HUES6 (cell line): ENCODE measurements around the gene ZCCHC24.

ENCODE experiments used
- H3K27ac ChIP-seq: 2 replicates; pipeline ENCODE4 v1.7.0; 2013; ENCODE audit warnings: low read depth, mild to moderate bottlenecking, low read length, inconsistent platforms
- H3K27me3 ChIP-seq: 2 replicates; pipeline ENCODE4 v1.6.1; 2013; ENCODE audit warnings: low read length; ENCODE audit not compliant: control insufficient read depth, insufficient read depth
- H3K36me3 ChIP-seq: 2 replicates; pipeline ENCODE4 v1.6.1; 2013; ENCODE audit warnings: low read length; ENCODE audit not compliant: control insufficient read depth, insufficient read depth
- H3K4me1 ChIP-seq: 2 replicates; pipeline ENCODE4 v1.6.1; 2013; ENCODE audit warnings: low read length; ENCODE audit not compliant: control insufficient read depth, insufficient read depth
- H3K4me3 ChIP-seq: 2 replicates; pipeline ENCODE4 v1.5.1; 2013; ENCODE audit warnings: low read depth, low read length
- H3K9ac ChIP-seq: one replicate; pipeline ENCODE4 v1.6.1; 2013; ENCODE audit warnings: mild to moderate bottlenecking, low read length
- H3K9me3 ChIP-seq: 2 replicates; pipeline ENCODE4 v1.6.1; 2013; ENCODE audit warnings: low read depth, low read length; ENCODE audit not compliant: control insufficient read depth, insufficient read depth

Gene ZCCHC24

DNA sequence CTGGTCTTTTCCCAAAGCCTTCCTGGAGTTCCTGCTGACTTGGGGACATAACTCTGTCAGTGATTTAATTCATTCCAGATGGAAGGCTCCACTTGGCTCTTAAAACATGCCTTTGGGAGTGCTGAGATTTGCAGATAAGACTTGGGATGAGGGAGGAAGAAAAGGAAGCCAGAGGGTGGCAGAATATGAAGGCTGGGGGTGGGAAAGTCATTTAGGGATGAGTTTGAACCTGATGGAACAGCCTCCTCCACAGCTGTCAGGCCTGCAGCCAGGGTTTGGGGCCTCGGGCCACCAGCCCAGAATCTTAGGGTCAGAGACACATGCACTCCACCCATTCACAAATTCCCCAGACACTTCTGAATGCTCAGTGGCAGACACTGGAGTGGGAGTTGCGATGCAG, 38.5 kb upstream of the ZCCHC24 start:
- Histone ChIP-seq H3K27ac (no peak overlapping the region), H3K36me3 (no peaks in the 10 kb centered on the region), H3K27me3 (no peaks in the 10 kb centered on the region), H3K4me3 (no peak overlapping the region), H3K9me3 (no peaks in the 10 kb centered on the region), H3K9ac (no peak overlapping the region), H3K4me1 (peaks cover 12% of the 10 kb centered on the region; the same call in 1 of the 2 replicates)

DNA sequence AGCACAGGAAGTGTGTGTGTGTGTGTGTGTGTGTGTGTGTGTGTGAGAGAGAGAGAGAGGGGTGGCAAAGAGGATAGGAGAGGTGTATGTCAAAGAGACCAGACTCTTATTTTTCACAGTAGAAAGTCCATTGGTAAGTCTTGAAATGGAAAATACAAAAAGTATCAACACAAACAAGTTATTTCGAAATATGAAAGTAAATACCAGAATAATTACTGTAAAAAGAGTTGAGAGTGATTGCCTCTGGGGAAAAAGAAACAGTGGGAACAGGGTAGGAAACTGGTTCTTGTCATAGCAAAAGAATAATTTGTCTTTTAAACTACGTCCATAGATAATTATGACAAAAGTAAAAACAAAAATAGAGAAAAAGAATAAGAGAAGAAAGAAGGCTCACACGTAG, 37.9 kb upstream of the ZCCHC24 start:
- H3K27ac ChIP-seq, result no peak overlapping the region
- H3K27me3 ChIP-seq, result no peaks in the 10 kb centered on the region
- H3K4me3 ChIP-seq, result no peak overlapping the region
- no peak overlapping the region for H3K9ac ChIP-seq
- H3K4me1 ChIP-seq, result peaks cover 9% of the 10 kb centered on the region; the same call in 1 of the 2 replicates
- H3K9me3 ChIP-seq, result no peaks in the 10 kb centered on the region
- H3K36me3 ChIP-seq, result no peaks in the 10 kb centered on the region

DNA sequence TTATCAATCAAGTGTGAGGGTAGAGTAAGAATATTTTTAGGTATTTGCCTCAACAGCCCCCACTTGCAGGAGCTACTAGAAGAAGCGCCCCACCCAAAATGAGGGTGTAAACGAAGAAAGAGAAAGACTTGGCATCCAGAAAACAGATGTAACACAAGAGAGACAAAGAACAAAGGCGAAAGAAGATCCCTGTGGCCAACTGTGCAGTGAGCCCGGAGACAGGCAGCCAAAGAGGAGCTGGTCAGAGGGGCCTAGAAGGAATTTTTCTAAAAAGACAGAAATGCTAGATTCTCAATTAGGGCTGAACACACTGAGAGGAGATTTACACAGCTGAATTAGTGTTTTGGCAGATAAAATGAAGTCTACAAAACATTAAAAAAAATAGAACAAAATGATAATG, 37.3 kb upstream of the ZCCHC24 start:
- H3K4me1 ChIP-seq, result peaks cover 4% of the 10 kb centered on the region; the same call in 1 of the 2 replicates
- no peak overlapping the region for H3K27ac ChIP-seq
- H3K27me3 ChIP-seq, result no peaks in the 10 kb centered on the region
- no peak overlapping the region for H3K4me3 ChIP-seq
- H3K9ac ChIP-seq, result no peak overlapping the region
- no peaks in the 10 kb centered on the region for H3K36me3 ChIP-seq
- no peaks in the 10 kb centered on the region for H3K9me3 ChIP-seq

DNA sequence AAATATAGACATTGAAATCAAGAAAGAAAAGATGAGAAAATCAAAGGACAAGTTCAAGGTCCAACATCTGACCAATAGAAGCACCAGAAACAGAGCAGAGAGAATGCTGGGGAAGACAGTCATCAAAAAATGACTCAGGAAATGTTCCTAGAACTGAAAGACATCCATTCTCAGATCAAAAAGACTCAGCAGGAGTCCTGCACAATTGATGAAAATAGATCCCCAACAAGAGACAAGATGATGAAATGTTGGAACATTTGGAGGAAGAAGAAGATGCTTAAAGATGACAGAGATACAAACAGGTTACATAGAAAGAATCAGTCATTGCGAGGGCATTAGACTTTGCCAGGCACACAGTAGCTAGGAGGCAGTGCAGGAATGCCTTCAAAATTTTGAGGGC, 36.9 kb upstream of the ZCCHC24 start:
- Histone ChIP-seq H3K27ac (no peak overlapping the region), H3K27me3 (0 out of 2 replicates have a peak, but pooled peaks cover 3% of the 10 kb centered on the region), H3K36me3 (no peaks in the 10 kb centered on the region), H3K4me3 (no peak overlapping the region), H3K9me3 (no peaks in the 10 kb centered on the region), H3K4me1 (peaks cover under 1% of the 10 kb centered on the region; the same call in 1 of the 2 replicates), H3K9ac (no peak overlapping the region)

DNA sequence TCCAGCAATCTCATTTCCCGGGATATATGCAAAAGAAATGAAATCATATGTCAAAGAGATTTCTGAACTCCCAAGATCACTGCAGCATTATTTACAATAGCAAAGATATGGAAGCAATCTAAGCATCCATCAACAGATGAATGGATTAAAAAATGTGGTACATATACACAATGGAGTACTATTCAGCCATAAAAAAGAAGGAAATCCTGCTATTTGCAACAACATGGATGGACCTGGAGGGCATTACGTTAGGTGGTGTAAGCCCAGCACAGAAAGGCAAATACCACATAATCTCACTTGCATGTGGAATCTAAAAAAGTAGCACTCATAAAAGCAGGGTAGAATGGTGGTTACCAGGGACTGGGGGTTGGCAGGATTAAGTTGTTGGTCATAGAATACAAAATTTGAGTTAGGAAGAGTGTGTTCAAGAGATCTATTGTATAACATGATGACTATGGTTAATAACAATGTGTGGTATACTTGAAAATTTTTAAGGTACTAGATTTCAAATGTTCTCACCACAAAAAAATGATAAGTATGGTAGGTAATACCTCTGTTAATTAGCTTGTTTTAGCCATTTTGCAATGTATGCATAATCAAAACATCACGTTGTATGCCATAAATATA, 34.0 kb upstream of the ZCCHC24 start:
- H3K4me3 ChIP-seq, result no peak overlapping the region
- H3K27me3 ChIP-seq, result 0 out of 2 replicates have a peak, but pooled peaks cover 3% of the 10 kb centered on the region
- H3K27ac ChIP-seq, result no peak overlapping the region
- no peaks in the 10 kb centered on the region; the same call in 1 of the 2 replicates for H3K4me1 ChIP-seq
- H3K9ac ChIP-seq, result no peak overlapping the region
- H3K9me3 ChIP-seq, result no peaks in the 10 kb centered on the region
- no peaks in the 10 kb centered on the region for H3K36me3 ChIP-seq

DNA sequence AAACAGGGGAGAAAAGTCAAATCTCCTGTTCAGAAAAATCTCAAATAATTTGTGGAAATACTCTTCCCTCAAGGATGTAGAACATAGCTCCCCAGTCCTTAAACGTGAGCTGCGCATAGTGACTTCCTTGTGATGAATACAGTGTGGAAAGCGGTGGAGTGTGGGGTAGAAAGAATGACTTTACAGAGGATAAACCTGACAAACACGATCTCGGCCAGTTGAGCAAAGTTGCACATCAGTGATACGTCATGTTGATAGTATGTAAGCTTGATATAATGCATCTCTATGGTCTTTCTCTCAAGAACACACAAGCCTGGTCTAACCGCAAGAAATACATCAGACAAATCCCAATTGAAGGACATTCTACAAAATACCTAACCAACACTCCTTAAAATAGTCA, 32.0 kb upstream of the ZCCHC24 start:
- H3K27ac ChIP-seq, result no peak overlapping the region
- no peak overlapping the region for H3K9ac ChIP-seq
- no peaks in the 10 kb centered on the region for H3K36me3 ChIP-seq
- no peaks in the 10 kb centered on the region for H3K4me1 ChIP-seq
- no peak overlapping the region for H3K4me3 ChIP-seq
- H3K9me3 ChIP-seq, result no peaks in the 10 kb centered on the region
- H3K27me3 ChIP-seq, result 0 out of 2 replicates have a peak, but pooled peaks cover 7% of the 10 kb centered on the region

DNA sequence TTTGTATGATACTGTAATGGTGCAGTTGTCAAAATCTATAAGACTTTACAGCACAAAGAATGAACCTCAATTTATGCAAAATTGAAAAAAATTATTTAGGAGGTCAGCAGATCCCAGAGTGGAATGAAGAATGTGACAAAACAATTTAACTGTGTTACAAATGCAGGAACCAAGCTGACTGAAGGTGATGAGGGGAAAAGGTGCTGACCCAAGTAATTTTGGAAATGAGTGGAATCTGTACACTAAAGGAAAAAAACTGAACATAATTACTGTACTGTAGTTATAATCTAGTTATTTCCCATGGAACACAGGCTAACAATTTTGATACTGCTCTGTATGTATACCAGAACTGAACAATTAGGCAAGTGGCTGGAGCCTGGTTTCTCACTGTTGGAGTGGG, 31.2 kb upstream of the ZCCHC24 start:
- Histone ChIP-seq H3K27me3 (0 out of 2 replicates have a peak, but pooled peaks cover 7% of the 10 kb centered on the region), H3K9me3 (no peaks in the 10 kb centered on the region), H3K4me1 (no peaks in the 10 kb centered on the region), H3K27ac (no peak overlapping the region), H3K4me3 (no peak overlapping the region), H3K36me3 (no peaks in the 10 kb centered on the region), H3K9ac (no peak overlapping the region)

DNA sequence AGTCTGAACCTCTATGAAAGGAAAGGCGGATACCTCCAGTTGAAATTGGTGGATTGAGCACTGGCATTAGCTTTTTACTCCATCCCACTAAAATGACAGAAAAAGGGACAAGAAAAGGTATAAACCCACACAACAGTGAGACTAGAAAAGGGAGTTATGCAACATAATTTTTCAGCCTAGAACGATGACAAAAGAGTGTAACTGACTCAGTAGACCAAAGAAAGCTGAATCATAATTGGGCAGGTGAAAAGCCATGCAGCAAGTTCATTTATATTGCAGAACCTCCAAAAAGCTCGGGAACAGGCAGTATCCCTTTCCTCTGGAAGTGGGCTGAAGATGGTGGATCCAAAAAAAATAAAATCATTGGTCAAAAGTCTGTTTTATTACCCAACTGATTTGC, 30.5 kb upstream of the ZCCHC24 start:
- Histone ChIP-seq H3K36me3 (no peaks in the 10 kb centered on the region), H3K4me1 (no peaks in the 10 kb centered on the region), H3K27me3 (0 out of 2 replicates have a peak, but pooled peaks cover 7% of the 10 kb centered on the region), H3K27ac (no peak overlapping the region), H3K9ac (no peak overlapping the region), H3K4me3 (no peak overlapping the region), H3K9me3 (no peaks in the 10 kb centered on the region)

DNA sequence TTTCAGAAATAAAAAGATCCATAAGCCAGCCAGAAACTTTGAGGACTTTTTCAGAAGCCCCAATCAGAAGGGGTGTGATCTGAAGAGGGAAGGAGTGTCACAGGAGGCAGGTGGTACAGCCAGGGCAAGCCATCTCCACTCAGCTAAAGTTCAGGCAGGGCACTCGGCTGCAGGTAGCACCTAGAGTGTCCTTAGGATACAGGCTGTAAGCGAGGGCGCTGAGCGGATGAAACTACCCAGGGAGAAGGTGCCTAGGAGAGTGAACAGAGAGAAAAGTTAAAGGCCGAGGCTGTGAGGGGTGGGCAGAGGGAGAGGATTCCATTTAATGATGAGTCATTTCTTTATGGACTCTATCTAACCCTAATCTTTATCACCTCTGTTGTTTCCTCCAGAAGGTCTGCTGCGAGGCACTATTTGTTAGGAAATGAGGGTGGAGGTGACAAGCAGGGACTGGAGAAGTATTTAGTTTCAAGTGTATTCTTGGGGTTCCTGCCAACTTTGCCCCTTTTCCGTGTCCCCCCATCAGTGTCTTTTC, 29.8 kb upstream of the ZCCHC24 start:
- Histone ChIP-seq H3K4me3 (no peak overlapping the region), H3K27ac (no peak overlapping the region), H3K4me1 (no peaks in the 10 kb centered on the region), H3K36me3 (no peaks in the 10 kb centered on the region), H3K9ac (no peak overlapping the region), H3K27me3 (0 out of 2 replicates have a peak, but pooled peaks cover 7% of the 10 kb centered on the region), H3K9me3 (no peaks in the 10 kb centered on the region)

DNA sequence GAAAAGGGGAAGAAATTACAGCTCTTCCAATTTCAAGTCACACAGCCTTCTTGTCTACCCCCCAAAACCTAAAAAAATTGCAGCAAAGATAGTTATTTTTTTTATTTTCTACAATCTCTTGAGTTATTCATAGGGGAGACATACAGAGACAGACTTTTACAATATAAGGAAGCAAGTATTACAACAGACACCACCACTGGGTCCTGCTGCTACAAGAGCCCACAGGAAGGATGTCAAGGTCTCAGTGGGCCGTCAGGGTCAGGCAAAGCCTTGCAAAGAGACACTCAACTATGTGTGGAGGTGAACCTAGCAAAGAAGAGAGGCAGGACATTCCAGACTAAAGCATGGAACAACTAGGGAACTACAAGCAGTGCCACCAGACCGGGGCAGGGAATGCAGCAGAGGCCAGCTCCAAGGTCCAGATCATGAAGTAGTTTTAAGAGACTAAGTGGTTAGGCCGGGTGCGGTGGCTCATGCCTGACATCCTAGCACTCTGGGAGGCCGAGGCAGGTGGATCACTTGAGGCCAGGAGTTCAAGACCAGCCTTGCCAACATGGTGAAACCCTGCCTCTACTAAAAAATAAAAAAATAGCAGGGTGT, 28.2 kb upstream of the ZCCHC24 start:
- H3K4me3 ChIP-seq, result no peak overlapping the region

DNA sequence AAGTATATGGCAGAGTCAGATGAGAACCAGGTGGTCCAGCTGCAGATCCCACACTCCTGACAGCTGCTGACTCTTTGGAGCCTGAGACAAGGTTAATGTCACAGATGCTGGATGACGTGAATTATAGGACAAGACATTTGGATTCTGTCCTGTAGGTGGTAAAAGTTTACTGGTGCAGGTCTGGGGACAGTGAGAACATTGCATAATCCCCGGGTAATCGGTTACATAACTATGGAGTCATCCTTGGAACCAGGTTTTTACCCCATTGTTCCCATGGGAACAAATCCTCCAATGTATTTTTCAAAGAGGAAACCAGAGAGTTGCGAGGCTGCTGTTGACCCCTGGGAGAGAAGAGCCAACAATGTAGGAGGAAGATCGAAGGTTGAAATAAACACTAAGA, 27.5 kb upstream of the ZCCHC24 start:
- Histone ChIP-seq H3K4me3 (no peak overlapping the region), H3K36me3 (no peaks in the 10 kb centered on the region), H3K9me3 (no peaks in the 10 kb centered on the region), H3K27ac (no peak overlapping the region), H3K9ac (no peak overlapping the region), H3K4me1 (no peaks in the 10 kb centered on the region; the same call in 1 of the 2 replicates), H3K27me3 (0 out of 2 replicates have a peak, but pooled peaks cover 7% of the 10 kb centered on the region)

More for the DNA sequence above, 28.2 kb upstream of the ZCCHC24 start:
- Histone ChIP-seq H3K27me3 (0 out of 2 replicates have a peak, but pooled peaks cover 7% of the 10 kb centered on the region), H3K4me1 (no peaks in the 10 kb centered on the region), H3K9me3 (no peaks in the 10 kb centered on the region), H3K36me3 (no peaks in the 10 kb centered on the region), H3K9ac (no peak overlapping the region), H3K27ac (no peak overlapping the region)
